GM23338 (cell line): ENCODE results near the gene ADAT2.

Experiments used
- CTCF ChIP-seq, 2 experiments: fragments of 200-600 bp in 1 of 2; sonication (generic) in 1 of 2; conservative IDR thresholded peaks; 2 replicates each; pipeline versions ENCODE4 v1.5.1 to v1.6.1; 2016 to 2017; ENCODE audit warnings: antibody characterized with exemption in 2 of 2, low read depth in 2 of 2, mild to moderate bottlenecking in 2 of 2, moderate library complexity in 1 of 2
- EZH2 ChIP-seq: fragments of 200-600 bp; sonication (generic); IDR thresholded peaks from one replicate; pipeline ENCODE4 v1.8.0; 2017; ENCODE audit warnings: antibody characterized with exemption, mild to moderate bottlenecking, low read depth; ENCODE audit not compliant: unreplicated experiment
- POLR2AphosphoS5 ChIP-seq: IDR thresholded peaks from 2 replicates; pipeline ENCODE4 v1.6.1; 2016; ENCODE audit warnings: antibody characterized with exemption, low read depth

DNA sequence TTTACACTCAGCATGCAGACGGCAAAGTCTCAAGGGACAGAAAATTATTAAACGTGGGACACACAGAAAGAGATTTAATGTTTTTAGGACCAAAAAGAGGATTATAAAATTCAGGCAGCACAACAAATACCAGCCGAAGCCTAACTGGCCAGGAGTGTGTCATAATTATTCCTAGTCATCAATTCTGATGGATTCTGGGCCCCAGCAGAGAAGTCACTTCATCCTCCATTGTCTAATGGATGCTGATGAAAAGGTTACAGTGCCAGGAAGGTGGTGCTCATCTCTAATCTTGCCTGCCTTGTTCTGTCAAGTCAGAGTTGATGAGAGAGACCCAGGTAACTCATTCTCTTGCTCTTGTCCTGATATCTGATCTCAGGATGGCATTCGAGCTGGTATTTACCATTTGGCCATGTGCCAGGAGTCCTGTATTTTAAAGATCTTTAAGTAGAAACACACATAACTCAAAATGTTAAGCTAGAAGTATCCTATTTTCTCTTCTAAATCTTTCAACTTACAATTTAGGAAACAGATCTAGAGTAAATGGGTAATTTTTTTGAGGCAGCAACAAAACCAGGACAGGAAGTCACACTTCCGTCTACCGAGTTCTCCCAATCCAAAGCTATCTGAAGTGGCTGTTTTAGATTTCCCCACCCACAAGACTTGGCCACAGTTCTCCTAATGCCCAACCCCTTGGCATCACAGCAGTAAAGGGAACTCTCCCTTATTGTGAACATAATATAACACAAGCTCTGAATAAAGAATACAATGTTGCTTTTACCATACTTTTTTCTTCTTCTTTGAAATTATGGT lies 50.0 kb downstream of the ADAT2 start:
- TF ChIP-seq CTCF (conservative IDR thresholded peaks at IDR 0.05; ENCODE audit: low read depth in 2 of 2): no peak
- TF ChIP-seq POLR2AphosphoS5: no peak
- TF ChIP-seq EZH2: no peak
